ENCODE results near the gene UBE2G2.

DNA sequence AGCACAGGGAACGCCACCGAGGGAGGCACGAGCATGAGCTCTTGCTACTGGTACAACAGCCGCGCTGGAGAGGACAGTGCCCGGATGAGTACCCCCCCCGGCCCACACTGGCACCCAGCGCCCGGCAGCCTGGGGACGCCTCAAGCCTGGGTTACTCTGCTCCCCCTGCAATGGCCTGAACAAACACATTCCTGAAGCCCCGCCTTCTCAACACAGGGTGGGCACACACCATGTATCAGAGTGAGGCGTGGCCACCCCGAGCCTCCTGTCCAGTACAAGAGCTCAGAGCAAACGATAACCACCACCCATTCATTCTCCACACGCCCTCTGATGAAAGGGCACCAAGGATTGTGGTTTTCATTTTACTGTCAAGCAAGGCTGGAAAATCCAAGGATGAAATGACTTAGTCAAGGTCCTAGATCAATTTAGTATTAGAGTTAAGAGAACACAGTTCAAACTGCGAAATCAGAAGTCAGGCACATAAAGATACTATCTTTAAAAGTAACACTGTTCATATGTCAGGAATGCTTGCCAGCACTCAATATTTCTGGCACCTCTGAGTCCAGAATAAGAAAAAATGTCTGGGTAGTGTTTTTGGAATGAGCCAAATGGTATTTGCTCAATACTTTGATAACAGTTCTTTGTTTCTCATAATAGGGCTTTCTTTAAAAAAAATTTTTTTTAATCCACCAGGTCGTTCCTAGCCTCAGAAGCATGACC lies 22.0 kb downstream of the UBE2G2 start:
- TF ChIP-seq, protein P1, sequence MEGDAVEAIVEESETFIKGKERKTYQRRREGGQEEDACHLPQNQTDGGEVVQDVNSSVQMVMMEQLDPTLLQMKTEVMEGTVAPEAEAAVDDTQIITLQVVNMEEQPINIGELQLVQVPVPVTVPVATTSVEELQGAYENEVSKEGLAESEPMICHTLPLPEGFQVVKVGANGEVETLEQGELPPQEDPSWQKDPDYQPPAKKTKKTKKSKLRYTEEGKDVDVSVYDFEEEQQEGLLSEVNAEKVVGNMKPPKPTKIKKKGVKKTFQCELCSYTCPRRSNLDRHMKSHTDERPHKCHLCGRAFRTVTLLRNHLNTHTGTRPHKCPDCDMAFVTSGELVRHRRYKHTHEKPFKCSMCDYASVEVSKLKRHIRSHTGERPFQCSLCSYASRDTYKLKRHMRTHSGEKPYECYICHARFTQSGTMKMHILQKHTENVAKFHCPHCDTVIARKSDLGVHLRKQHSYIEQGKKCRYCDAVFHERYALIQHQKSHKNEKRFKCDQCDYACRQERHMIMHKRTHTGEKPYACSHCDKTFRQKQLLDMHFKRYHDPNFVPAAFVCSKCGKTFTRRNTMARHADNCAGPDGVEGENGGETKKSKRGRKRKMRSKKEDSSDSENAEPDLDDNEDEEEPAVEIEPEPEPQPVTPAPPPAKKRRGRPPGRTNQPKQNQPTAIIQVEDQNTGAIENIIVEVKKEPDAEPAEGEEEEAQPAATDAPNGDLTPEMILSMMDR (IDR thresholded peaks at IDR 0.05): no peak
- TF ChIP-seq POLR2A (IDR thresholded peaks at IDR 0.05) (no peak), POLR2AphosphoS5 (IDR thresholded peaks at IDR 0.05) (no peak)

Data from prostate gland (tissue), 2 donors.